Measurements from ENCODE around the gene CLDN3.

GRCh38 chr7:73809467-73809951, 39.4 kb upstream of the CLDN3 start:
- TF ChIP-seq, protein P1, sequence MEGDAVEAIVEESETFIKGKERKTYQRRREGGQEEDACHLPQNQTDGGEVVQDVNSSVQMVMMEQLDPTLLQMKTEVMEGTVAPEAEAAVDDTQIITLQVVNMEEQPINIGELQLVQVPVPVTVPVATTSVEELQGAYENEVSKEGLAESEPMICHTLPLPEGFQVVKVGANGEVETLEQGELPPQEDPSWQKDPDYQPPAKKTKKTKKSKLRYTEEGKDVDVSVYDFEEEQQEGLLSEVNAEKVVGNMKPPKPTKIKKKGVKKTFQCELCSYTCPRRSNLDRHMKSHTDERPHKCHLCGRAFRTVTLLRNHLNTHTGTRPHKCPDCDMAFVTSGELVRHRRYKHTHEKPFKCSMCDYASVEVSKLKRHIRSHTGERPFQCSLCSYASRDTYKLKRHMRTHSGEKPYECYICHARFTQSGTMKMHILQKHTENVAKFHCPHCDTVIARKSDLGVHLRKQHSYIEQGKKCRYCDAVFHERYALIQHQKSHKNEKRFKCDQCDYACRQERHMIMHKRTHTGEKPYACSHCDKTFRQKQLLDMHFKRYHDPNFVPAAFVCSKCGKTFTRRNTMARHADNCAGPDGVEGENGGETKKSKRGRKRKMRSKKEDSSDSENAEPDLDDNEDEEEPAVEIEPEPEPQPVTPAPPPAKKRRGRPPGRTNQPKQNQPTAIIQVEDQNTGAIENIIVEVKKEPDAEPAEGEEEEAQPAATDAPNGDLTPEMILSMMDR (IDR thresholded peaks at IDR 0.05 in 2 of 3, conservative IDR thresholded peaks at IDR 0.05 in 1 of 3; ENCODE audit: control insufficient read depth in 2 of 3, extremely low read depth in 1 of 3, insufficient read depth in 1 of 3, low read depth in 3 of 3, low read length in 3 of 3): no peak
- no peak for TF ChIP-seq POLR2AphosphoS5 (IDR thresholded peaks at IDR 0.05; ENCODE audit: low read length)
- no peak for TF ChIP-seq RFX5 (IDR thresholded peaks at IDR 0.05; ENCODE audit: low read depth, low read length)
- no peak for TF ChIP-seq MXI1 (IDR thresholded peaks at IDR 0.05; ENCODE audit: low read depth, low read length)
- TF ChIP-seq BCL11A (IDR thresholded peaks at IDR 0.05; ENCODE audit: low read depth, low read length): no peak
- TF ChIP-seq POLR2A (IDR thresholded peaks at IDR 0.05; ENCODE audit: low read depth, low read length): no peak
- TF ChIP-seq MAX (IDR thresholded peaks at IDR 0.05; ENCODE audit: low read depth, low read length): no peak
- TF ChIP-seq HDAC6 (IDR thresholded peaks at IDR 0.05; ENCODE audit: unreplicated experiment): no peak

All from GM12878 (cell line).